Tibial nerve (tissue), 4 donors: ENCODE measurements around the gene AMBN. TPM values are rescaled to one million over a fixed set of nuclear protein-coding genes. Genes with fewer than 3 reads are reported as not detected.

Source experiments
- DNase-seq, 2 donors: peaks; one replicate each; pipeline ENCODE4 v3.0.0-alpha.2; 2019; ENCODE audit warnings: low spot score in 2 of 2
- H3K27ac ChIP-seq, 4 donors: fragments of 200-600 bp; sonication (generic) in 3 of 4; one replicate each; pipeline ENCODE4 v1.5.1; 2017 to 2019; ENCODE audit warnings: mild to moderate bottlenecking in 1 of 4
- H3K27me3 ChIP-seq, 2 donors: fragments of 200-600 bp; sonication (generic) in 1 of 2; one replicate each; pipeline versions ENCODE4 v1.5.1 to v1.6.0; 2017 to 2019
- H3K36me3 ChIP-seq, 3 donors: fragments of 200-600 bp; sonication (generic); one replicate each; pipeline ENCODE4 v1.5.1; 2018 to 2019
- H3K4me1 ChIP-seq, 4 donors: fragments of 200-600 bp; sonication (generic) in 3 of 4; one replicate each; pipeline ENCODE4 v1.5.1; 2017 to 2019
- H3K4me3 ChIP-seq, 4 donors: fragments of 200-600 bp; sonication (generic) in 3 of 4; one replicate each; pipeline ENCODE4 v1.5.1; 2017 to 2019; ENCODE audit warnings: mild to moderate bottlenecking in 1 of 4, moderate library complexity in 1 of 4
- H3K9me3 ChIP-seq, 4 donors: fragments of 200-600 bp; sonication (generic) in 3 of 4; one replicate each; pipeline ENCODE4 v1.5.1; 2017 to 2019
- CTCF ChIP-seq, 5 experiments: fragments of 200-600 bp in 3 of 5; fragments of 450-650 bp in 2 of 5; sonication (generic) in 3 of 5; IDR thresholded peaks; one replicate each; pipeline ENCODE4 v1.5.1; 2016 to 2019; ENCODE audit warnings: antibody characterized with exemption in 5 of 5, mild to moderate bottlenecking in 3 of 5, moderate library complexity in 2 of 5
- EP300 ChIP-seq, 2 donors: sonication (generic); formaldehyde crosslinking; IDR thresholded peaks; one replicate each; pipeline ENCODE4 v1.6.1; 2017; ENCODE audit warnings: antibody characterized with exemption in 2 of 2, mild to moderate bottlenecking in 1 of 2
- POLR2A ChIP-seq, 2 donors: fragments of 450-650 bp; IDR thresholded peaks; one replicate each; pipeline ENCODE4 v1.6.1; 2017; ENCODE audit warnings: antibody characterized with exemption in 2 of 2, mild to moderate bottlenecking in 2 of 2, moderate library complexity in 2 of 2
- WGBS, 2 donors: methylation state at CpG; one replicate each; pipeline ENCODE4 v1.1.5; 2018; 5-methylcytosine and 5-hydroxymethylcytosine counted together
- total RNA-seq, 4 donors: library from RNA; depleted of rRNA; stranded (reverse); fragments of >200 nt; gene quantifications; one replicate each; pipeline ENCODE4 v1.1.0, GENCODE V29; 2016

The AMBN gene
- total RNA-seq, 4 donors from 2014 or later = not detected

- TF ChIP-seq CTCF (IDR thresholded peaks at IDR 0.05) (no peak), POLR2A (IDR thresholded peaks at IDR 0.05) (no peak), EP300 (IDR thresholded peaks at IDR 0.05) (no peak)
- no peaks in the 10 kb centered on the region for H3K4me1 ChIP-seq
These were observed 2.1 kb downstream of the AMBN start for GRCh38 chr4:70594196-70594595.

GRCh38 chr4:70600305-70600704 is 8.2 kb downstream of the AMBN start:
- no peak for DNase-seq
- H3K4me3 ChIP-seq = no peak overlapping the region
- TF ChIP-seq CTCF (IDR thresholded peaks at IDR 0.05) = no peak
- no peak for TF ChIP-seq POLR2A (IDR thresholded peaks at IDR 0.05)
- no peak for TF ChIP-seq EP300 (IDR thresholded peaks at IDR 0.05)
- H3K27me3 ChIP-seq = no peaks in the 10 kb centered on the region
- 77 to 79% methylated on average over 3 of the region's 3 CpGs for WGBS, 2 donors
- no peak overlapping the region for H3K27ac ChIP-seq
- no peaks in the 10 kb centered on the region for H3K36me3 ChIP-seq
- no peaks in the 10 kb centered on the region for H3K4me1 ChIP-seq
- no peaks in the 10 kb centered on the region for H3K9me3 ChIP-seq

More at GRCh38 chr4:70594196-70594595, 2.1 kb downstream of the AMBN start:
- Histone ChIP-seq H3K9me3 (no peaks in the 10 kb centered on the region), H3K27ac (no peak overlapping the region), H3K4me3 (no peak overlapping the region), H3K27me3 (no peaks in the 10 kb centered on the region), H3K36me3 (no peaks in the 10 kb centered on the region)
- DNase-seq = no peak

- Histone ChIP-seq H3K36me3 (no peaks in the 10 kb centered on the region), H3K4me3 (no peak overlapping the region), H3K27ac (no peak overlapping the region), H3K4me1 (no peaks in the 10 kb centered on the region), H3K27me3 (no peaks in the 10 kb centered on the region), H3K9me3 (no peaks in the 10 kb centered on the region)
- DNase-seq = no peak
- TF ChIP-seq POLR2A (IDR thresholded peaks at IDR 0.05) (no peak), CTCF (IDR thresholded peaks at IDR 0.05) (no peak), EP300 (IDR thresholded peaks at IDR 0.05) (no peak)
- 61 to 74% methylated on average over 5 of the region's 5 CpGs for WGBS, 2 donors
These were observed 8.9 kb downstream of the AMBN start for GRCh38 chr4:70600977-70601376.

- no peak for TF ChIP-seq EP300 (IDR thresholded peaks at IDR 0.05)
- no peak for TF ChIP-seq POLR2A (IDR thresholded peaks at IDR 0.05)
- peak; percentile 35 to 51 (median 43) for TF ChIP-seq CTCF (IDR thresholded peaks at IDR 0.05)
- WGBS, 2 donors = 42 to 49% methylated on average over 5 of the region's 5 CpGs
- DNase-seq = no peak
These were observed 9.5 kb downstream of the AMBN start for GRCh38 chr4:70601422-70602039.

GRCh38 chr4:70603856-70604255 is 11.8 kb downstream of the AMBN start:
- no peak overlapping the region for H3K27ac ChIP-seq
- 36 to 40% methylated on average over 3 of the region's 3 CpGs for WGBS, 2 donors
- no peaks in the 10 kb centered on the region for H3K36me3 ChIP-seq
- no peak for TF ChIP-seq EP300 (IDR thresholded peaks at IDR 0.05)
- TF ChIP-seq POLR2A (IDR thresholded peaks at IDR 0.05) = no peak
- TF ChIP-seq CTCF (IDR thresholded peaks at IDR 0.05) = no peak
- no peaks in the 10 kb centered on the region for H3K27me3 ChIP-seq
- no peaks in the 10 kb centered on the region for H3K9me3 ChIP-seq
- no peak for DNase-seq
- H3K4me1 ChIP-seq = no peaks in the 10 kb centered on the region
- H3K4me3 ChIP-seq = no peak overlapping the region

More at GRCh38 chr4:70601422-70602039, 9.5 kb downstream of the AMBN start:
- H3K4me1 ChIP-seq = no peaks in the 10 kb centered on the region
- no peaks in the 10 kb centered on the region for H3K36me3 ChIP-seq
- no peak overlapping the region for H3K4me3 ChIP-seq
- no peaks in the 10 kb centered on the region for H3K9me3 ChIP-seq
- H3K27ac ChIP-seq = no peak overlapping the region
- no peaks in the 10 kb centered on the region for H3K27me3 ChIP-seq
